SU-DHL-6 (cell line): ENCODE measurements around the gene CYP39A1.

Source experiments
- H2AFZ ChIP-seq: fragments of 200-600 bp; sonication (generic); 2 replicates; pipeline ENCODE4 v1.6.1; 2014; ENCODE audit warnings: low read depth, mild to moderate bottlenecking, moderate library complexity, mixed read lengths, antibody characterized with exemption, low read length; ENCODE audit not compliant: severe bottlenecking
- H3F3A ChIP-seq: fragments of 200-600 bp; shearing (Covaris generic); 2 replicates; pipeline ENCODE4 v1.6.0; 2016; ENCODE audit warnings: antibody characterized with exemption, mild to moderate bottlenecking; ENCODE audit not compliant: insufficient read depth
- H3K27ac ChIP-seq: fragments of 200-600 bp; sonication (generic); 2 replicates; pipeline ENCODE4 v1.5.1; 2016; ENCODE audit warnings: low read depth, mild to moderate bottlenecking, low read length, moderate library complexity, mixed read lengths
- H3K27me3 ChIP-seq: fragments of 200-600 bp; sonication (generic), shearing (Covaris generic); 2 replicates; pipeline ENCODE4 v1.6.0; 2014; ENCODE audit warnings: mild to moderate bottlenecking, low read length
- H3K36me3 ChIP-seq: fragments of 200-600 bp; sonication (generic); 2 replicates; pipeline ENCODE4 v1.6.1; 2014; ENCODE audit warnings: mild to moderate bottlenecking, low read length, mixed read lengths
- H3K4me2 ChIP-seq: fragments of 300-600, 200-600 bp; shearing (Covaris generic), sonication (generic); 2 replicates; pipeline ENCODE4 v1.6.0; 2014; ENCODE audit warnings: low read length, low read depth, mild to moderate bottlenecking; ENCODE audit not compliant: poor library complexity, severe bottlenecking
- H3K4me3 ChIP-seq: fragments of 200-600 bp; sonication (generic); 2 replicates; pipeline ENCODE4 v1.5.1; 2014; ENCODE audit warnings: antibody characterized with exemption, low read length, mild to moderate bottlenecking, mixed read lengths; ENCODE audit not compliant: insufficient read depth, poor library complexity, severe bottlenecking
- H3K79me2 ChIP-seq: fragments of 200-600 bp; sonication (generic); 2 replicates; pipeline ENCODE4 v1.6.1; 2014; ENCODE audit warnings: mild to moderate bottlenecking, low read length, moderate library complexity; ENCODE audit not compliant: insufficient read depth
- H3K9ac ChIP-seq: fragments of 200-600 bp; sonication (generic); 2 replicates; pipeline ENCODE4 v1.7.0; 2014; ENCODE audit warnings: mild to moderate bottlenecking, low read length
- H3K9me2 ChIP-seq: fragments of 200-600 bp; sonication (generic); replicated peaks from 2 replicates; pipeline ENCODE4 v1.6.1; 2014; ENCODE audit warnings: low read length; ENCODE audit not compliant: insufficient read depth
- H3K9me3 ChIP-seq: fragments of 200-600 bp; sonication (generic); 2 replicates; pipeline ENCODE4 v1.6.1; 2014; ENCODE audit warnings: low read length, mixed read lengths; ENCODE audit not compliant: insufficient read depth
- H4K20me1 ChIP-seq: fragments of 200-600 bp; sonication (generic); 2 replicates; pipeline ENCODE4 v1.6.1; 2014; ENCODE audit warnings: low read depth, mild to moderate bottlenecking, antibody characterized with exemption, low read length, moderate library complexity, mixed read lengths
- CTCF ChIP-seq: fragments of 200-600 bp; sonication (generic); IDR thresholded peaks from one replicate; pipeline ENCODE4 v1.5.1; 2017; ENCODE audit warnings: antibody characterized with exemption, mild to moderate bottlenecking, low read length, moderate library complexity; ENCODE audit not compliant: insufficient read depth, poor library complexity, severe bottlenecking
- EZH2phosphoT487 ChIP-seq: fragments of 200-600 bp; sonication (generic), shearing (Covaris generic); conservative IDR thresholded peaks from 2 replicates; pipeline ENCODE4 v1.6.1; 2018; ENCODE audit warnings: mild to moderate bottlenecking, antibody characterized with exemption, low read length, moderate library complexity, mixed read lengths

Gene CYP39A1

GRCh38 chr6:46556053-46556452 is 96.6 kb downstream of the CYP39A1 start:
- Histone ChIP-seq H3K79me2 (no peaks in the 10 kb centered on the region), H3K4me2 (peak overlapping the region; percentile 49), H2AFZ (peak overlapping the region; percentile 36), H3K27me3 (no peaks in the 10 kb centered on the region), H3K4me3 (no peak overlapping the region), H3F3A (peaks cover 4% of the 10 kb centered on the region; the same call in 1 of the 2 replicates), H3K27ac (peak overlapping the region; percentile 69), H3K9me2 (no peaks in the 10 kb centered on the region), H4K20me1 (no peaks in the 10 kb centered on the region), H3K36me3 (no peaks in the 10 kb centered on the region; the same call in 1 of the 2 replicates), H3K9me3 (no peaks in the 10 kb centered on the region), H3K9ac (peak overlapping the region; percentile 13)
- TF ChIP-seq CTCF (no peak), EZH2phosphoT487 (no peak)

- Histone ChIP-seq H3K27ac (peak overlapping the region; percentile 69), H3K9me3 (no peaks in the 10 kb centered on the region), H2AFZ (peak overlapping the region; percentile 15), H4K20me1 (no peaks in the 10 kb centered on the region), H3K27me3 (no peaks in the 10 kb centered on the region), H3K4me2 (peak overlapping the region; percentile 49), H3K79me2 (no peaks in the 10 kb centered on the region), H3F3A (peaks cover 4% of the 10 kb centered on the region; the same call in 1 of the 2 replicates), H3K4me3 (no peak overlapping the region), H3K36me3 (peaks cover 1% of the 10 kb centered on the region; the same call in 1 of the 2 replicates), H3K9me2 (no peaks in the 10 kb centered on the region), H3K9ac (peak overlapping the region; percentile 13; the same call in 1 of the 2 replicates)
- no peak for TF ChIP-seq CTCF
- TF ChIP-seq EZH2phosphoT487, result no peak
Measured at GRCh38 chr6:46555129-46555528, 97.5 kb downstream of the CYP39A1 start.

GRCh38 chr6:46549155-46549554 is 103.5 kb downstream of the CYP39A1 start:
- no peak overlapping the region for H2AFZ ChIP-seq
- H3K9me3 ChIP-seq, result 0 out of 2 replicates have a peak, but pooled peaks cover 7% of the 10 kb centered on the region
- no peak overlapping the region for H3K27ac ChIP-seq
- H3K79me2 ChIP-seq, result no peaks in the 10 kb centered on the region
- H3K4me3 ChIP-seq, result no peak overlapping the region
- TF ChIP-seq EZH2phosphoT487 (no peak), CTCF (no peak)
- H3F3A ChIP-seq, result no peaks in the 10 kb centered on the region
- peaks cover 13% of the 10 kb centered on the region; the same call in 1 of the 2 replicates for H3K36me3 ChIP-seq
- no peaks in the 10 kb centered on the region for H4K20me1 ChIP-seq
- H3K9me2 ChIP-seq, result no peaks in the 10 kb centered on the region
- H3K9ac ChIP-seq, result no peak overlapping the region
- H3K4me2 ChIP-seq, result no peak overlapping the region
- no peaks in the 10 kb centered on the region for H3K27me3 ChIP-seq
